Measurements from ENCODE around the gene TCERG1L. TPM values are rescaled to one million over a fixed set of nuclear protein-coding genes. Genes with fewer than 3 reads are reported as not detected.

TCERG1L gene
- polyA plus RNA-seq, 1 of the 3 experiments (the other 2 are of a cell fraction): not detected

DNA sequence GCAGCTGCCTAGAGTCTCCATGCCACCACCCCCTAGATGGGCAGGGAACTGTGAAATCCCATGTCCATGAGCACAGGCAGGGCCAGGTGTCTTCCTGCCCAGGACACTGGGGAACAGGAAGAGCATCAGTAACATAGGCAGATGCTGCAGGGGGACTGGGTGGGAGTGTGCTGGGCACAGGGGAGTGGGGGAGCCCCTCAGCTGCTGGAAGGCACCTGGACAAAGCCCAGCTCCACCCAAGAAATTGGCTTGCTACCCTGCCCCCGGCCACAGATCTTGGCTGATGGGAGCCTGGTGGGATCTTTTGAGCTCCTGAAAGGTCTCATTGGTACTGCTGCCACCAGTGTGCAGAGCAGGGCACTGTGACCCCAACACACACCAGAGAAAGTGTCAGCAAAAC is 66.7 kb downstream of the TCERG1L start (continued):
- TF ChIP-seq EP300 (IDR thresholded peaks at IDR 0.05; ENCODE audit: borderline replicate concordance in 1 of 2, low read depth in 1 of 2, low read length in 1 of 2) (no peak), CHD2 (IDR thresholded peaks at IDR 0.05; ENCODE audit: low read length, partially characterized antibody) (no peak), MXI1 (IDR thresholded peaks at IDR 0.05; ENCODE audit: low read depth, low read length) (no peak), SIN3A (IDR thresholded peaks at IDR 0.05; ENCODE audit: borderline replicate concordance, low read depth, low read length) (no peak), FOSL2 (IDR thresholded peaks at IDR 0.05; ENCODE audit: borderline replicate concordance, low read depth) (no peak)
- TF ChIP-seq, protein P1, sequence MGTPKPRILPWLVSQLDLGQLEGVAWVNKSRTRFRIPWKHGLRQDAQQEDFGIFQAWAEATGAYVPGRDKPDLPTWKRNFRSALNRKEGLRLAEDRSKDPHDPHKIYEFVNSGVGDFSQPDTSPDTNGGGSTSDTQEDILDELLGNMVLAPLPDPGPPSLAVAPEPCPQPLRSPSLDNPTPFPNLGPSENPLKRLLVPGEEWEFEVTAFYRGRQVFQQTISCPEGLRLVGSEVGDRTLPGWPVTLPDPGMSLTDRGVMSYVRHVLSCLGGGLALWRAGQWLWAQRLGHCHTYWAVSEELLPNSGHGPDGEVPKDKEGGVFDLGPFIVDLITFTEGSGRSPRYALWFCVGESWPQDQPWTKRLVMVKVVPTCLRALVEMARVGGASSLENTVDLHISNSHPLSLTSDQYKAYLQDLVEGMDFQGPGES (IDR thresholded peaks at IDR 0.05; ENCODE audit: low read depth, low read length): no peak

DNA sequence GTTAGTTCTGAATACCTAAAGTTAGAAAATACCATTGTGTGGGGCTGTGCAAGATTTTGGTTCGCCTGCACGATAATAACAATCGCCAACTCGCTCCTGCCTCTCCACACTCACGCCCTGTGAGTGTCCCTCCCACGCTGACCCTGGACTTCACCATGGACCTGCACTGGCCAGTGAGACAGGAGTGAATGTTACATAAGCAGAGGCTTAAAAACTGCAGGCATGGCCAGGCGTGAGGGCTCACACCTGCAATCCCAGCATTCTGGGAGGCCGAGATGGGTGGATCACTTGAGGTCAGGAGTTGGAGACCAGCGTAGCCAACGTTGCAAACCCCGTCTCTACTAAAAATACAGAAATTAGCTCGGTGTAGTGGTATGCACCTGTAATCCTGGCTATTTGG is 68.4 kb downstream of the TCERG1L start:
- no peaks in the 10 kb centered on the region for H3K9me2 ChIP-seq
- H3K4me3 ChIP-seq (ENCODE audit: low read depth in 2 of 2, low read length in 1 of 2): no peak overlapping the region
- H2AFZ ChIP-seq (ENCODE audit: low read depth): no peak overlapping the region
- ChIA-PET CTCF (interaction anchor here (0.9 to 2.7 kb wide), 7 partner anchors 8 to 211 kb away, joined by 3 to 11 read pairs (median 3); no protein-coding TSS in a partner anchor), POLR2A (no interaction called here)
- no peak overlapping the region for H3K4me2 ChIP-seq
- H3K27me3 ChIP-seq (ENCODE audit: insufficient read depth): no peaks in the 10 kb centered on the region
- no peak overlapping the region for H3K9ac ChIP-seq
- H3K36me3 ChIP-seq (replicated peaks in 1 of 2; ENCODE audit: control insufficient read depth in 1 of 2, insufficient read depth in 2 of 2, low read length in 1 of 2): no peaks in the 10 kb centered on the region
- WGBS (ENCODE audit: low lambda C conversion rate): 57% methylated on average over 12 of the region's 12 CpGs
- H3K4me1 ChIP-seq (ENCODE audit: control insufficient read depth in 1 of 2, insufficient read depth in 2 of 2, low read depth in 1 of 2, low read length in 1 of 2): no peaks in the 10 kb centered on the region; a peak in 1 of 4 replicates
- TF ChIP-seq ZBTB33 (IDR thresholded peaks at IDR 0.05; ENCODE audit: borderline replicate concordance, low read depth): no peak
- TF ChIP-seq GATA2 (CRISPR knock-in tag; IDR thresholded peaks at IDR 0.05): no peak
- no peak for TF ChIP-seq FOSL2 (IDR thresholded peaks at IDR 0.05; ENCODE audit: borderline replicate concordance, low read depth)
- no peak for TF ChIP-seq REST (IDR thresholded peaks at IDR 0.05; ENCODE audit: low read depth, low read length)
- no peak for TF ChIP-seq POLR2AphosphoS5 (IDR thresholded peaks at IDR 0.05; ENCODE audit: low read depth, low read length)
- TF ChIP-seq CTCF (IDR thresholded peaks at IDR 0.05): no peak
- no peak for TF ChIP-seq ELF1 (IDR thresholded peaks at IDR 0.05)
- no peak for TF ChIP-seq MXI1 (IDR thresholded peaks at IDR 0.05; ENCODE audit: low read depth, low read length)
- TF ChIP-seq RAD21 (IDR thresholded peaks at IDR 0.05; ENCODE audit: low read length): no peak
- DNase-seq: no peak
- H4K20me1 ChIP-seq (ENCODE audit: insufficient read depth): no peaks in the 10 kb centered on the region
- no peaks in the 10 kb centered on the region for H3K9me3 ChIP-seq
- H3K27ac ChIP-seq (ENCODE audit: low read depth in 2 of 2, low read length in 1 of 2): no peak overlapping the region
- no peaks in the 10 kb centered on the region for H3K79me2 ChIP-seq (ENCODE audit: insufficient read depth)
- no peaks in the 10 kb centered on the region for H3F3A ChIP-seq (replicated peaks; ENCODE audit: insufficient read depth)
